ENCODE results near the gene TENM3. TPM values are rescaled to one million over a fixed set of nuclear protein-coding genes. Genes with fewer than 3 reads are reported as not detected.

TENM3 gene
- polyA plus RNA-seq, 1 experiment, result 9.2 TPM

DNA sequence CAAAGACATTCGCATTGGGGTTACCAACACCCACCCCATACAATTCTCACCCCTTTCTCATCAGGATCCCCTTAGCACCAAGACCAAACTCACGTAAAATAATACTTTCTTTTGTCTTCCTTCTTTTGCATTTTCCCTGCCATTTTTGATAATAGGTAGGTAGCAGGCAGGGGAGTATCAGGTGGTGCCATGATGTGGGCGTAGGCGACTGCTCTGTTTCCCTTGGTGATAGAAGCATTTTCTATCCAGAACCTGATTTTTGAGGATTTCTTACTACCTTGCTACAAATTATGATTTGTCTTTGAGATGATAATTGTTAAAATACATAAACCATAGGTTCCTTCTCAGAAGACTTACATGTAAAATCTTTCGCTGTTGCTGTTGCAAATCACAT lies 523.7 kb downstream of the TENM3 start:
- POLR2A ChIA-PET, result no interaction called here
- CTCF ChIA-PET, result no interaction called here

DNA sequence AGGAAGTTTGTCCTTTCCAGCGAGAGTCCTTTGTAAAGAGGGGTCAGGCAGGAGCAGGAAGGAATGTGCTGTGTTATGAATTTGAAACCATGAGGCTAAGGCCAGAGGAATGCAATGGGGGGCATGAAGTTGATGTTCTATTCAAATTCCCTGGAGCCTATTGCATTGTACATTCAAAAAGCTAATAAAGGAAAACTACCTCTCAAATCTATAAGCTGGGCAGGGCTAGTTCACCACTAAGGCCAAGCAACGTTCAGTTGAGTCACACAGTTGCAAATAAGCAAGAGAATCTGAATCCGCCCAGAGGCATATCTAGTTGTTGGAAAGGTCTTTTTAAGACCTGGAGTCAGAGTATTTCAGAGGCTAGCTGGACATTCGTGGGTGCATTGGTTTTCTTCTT lies 525.6 kb downstream of the TENM3 start:
- ChIA-PET CTCF (no interaction called here), POLR2A (no interaction called here)
- no peak for DNase-seq (ENCODE audit: low read depth)

More for the DNA sequence above, 523.7 kb downstream of the TENM3 start:
- DNase-seq (ENCODE audit: low read depth), result no peak
- Histone ChIP-seq H3K36me3 (ENCODE audit: control insufficient read depth, insufficient read depth, low read length) (no peaks in the 10 kb centered on the region), H3K4me3 (ENCODE audit: low read depth, low read length) (no peak overlapping the region), H3K27me3 (ENCODE audit: control insufficient read depth, insufficient read depth, low read length) (no peaks in the 10 kb centered on the region)
- TF ChIP-seq, protein P1, sequence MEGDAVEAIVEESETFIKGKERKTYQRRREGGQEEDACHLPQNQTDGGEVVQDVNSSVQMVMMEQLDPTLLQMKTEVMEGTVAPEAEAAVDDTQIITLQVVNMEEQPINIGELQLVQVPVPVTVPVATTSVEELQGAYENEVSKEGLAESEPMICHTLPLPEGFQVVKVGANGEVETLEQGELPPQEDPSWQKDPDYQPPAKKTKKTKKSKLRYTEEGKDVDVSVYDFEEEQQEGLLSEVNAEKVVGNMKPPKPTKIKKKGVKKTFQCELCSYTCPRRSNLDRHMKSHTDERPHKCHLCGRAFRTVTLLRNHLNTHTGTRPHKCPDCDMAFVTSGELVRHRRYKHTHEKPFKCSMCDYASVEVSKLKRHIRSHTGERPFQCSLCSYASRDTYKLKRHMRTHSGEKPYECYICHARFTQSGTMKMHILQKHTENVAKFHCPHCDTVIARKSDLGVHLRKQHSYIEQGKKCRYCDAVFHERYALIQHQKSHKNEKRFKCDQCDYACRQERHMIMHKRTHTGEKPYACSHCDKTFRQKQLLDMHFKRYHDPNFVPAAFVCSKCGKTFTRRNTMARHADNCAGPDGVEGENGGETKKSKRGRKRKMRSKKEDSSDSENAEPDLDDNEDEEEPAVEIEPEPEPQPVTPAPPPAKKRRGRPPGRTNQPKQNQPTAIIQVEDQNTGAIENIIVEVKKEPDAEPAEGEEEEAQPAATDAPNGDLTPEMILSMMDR (IDR thresholded peaks at IDR 0.05; ENCODE audit: insufficient read depth, low read depth, low read length), result no peak

DNA sequence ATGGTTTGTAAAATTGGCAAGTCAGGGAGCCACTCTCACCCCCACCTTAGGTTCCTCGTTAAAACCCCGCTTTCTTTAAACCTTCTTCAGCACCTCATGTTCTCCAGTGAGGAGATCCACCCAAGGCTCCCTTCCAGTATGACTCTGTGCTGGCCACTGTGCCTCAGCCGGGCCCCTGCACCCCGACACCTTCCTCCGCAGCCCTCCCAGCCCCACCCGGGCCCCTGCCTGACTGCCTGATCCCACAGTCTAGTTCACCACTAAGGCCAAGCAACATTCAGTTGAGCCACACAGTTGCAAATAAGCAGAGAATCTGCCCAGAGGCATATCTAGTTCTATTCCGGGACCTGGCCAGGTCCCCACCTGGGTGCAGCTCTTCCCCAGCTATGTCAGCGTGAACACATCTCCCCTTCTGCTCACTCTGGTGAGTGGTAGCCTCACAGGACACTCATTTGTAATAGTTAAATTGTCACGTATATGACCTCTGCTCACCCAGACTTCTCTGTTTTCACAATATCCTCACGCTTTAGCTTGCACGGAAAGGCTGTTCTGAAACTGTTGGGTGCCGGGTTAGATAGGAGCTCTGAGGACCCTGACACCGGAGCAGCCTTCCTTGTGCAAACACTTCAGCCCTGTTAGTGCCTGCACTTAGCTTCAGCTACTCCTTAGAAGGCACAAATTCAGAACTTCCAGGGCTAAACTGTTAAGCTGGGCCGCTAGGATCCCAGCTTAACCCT lies 527.2 kb downstream of the TENM3 start:
- POLR2A ChIA-PET, result no interaction called here
- TF ChIP-seq, protein P1 (IDR thresholded peaks at IDR 0.05; ENCODE audit: insufficient read depth, low read depth, low read length), result no peak
- CTCF ChIA-PET, result no interaction called here

More for the DNA sequence above, 525.6 kb downstream of the TENM3 start:
- TF ChIP-seq, protein P1 (IDR thresholded peaks at IDR 0.05; ENCODE audit: insufficient read depth, low read depth, low read length), result no peak
- Histone ChIP-seq H3K27me3 (ENCODE audit: control insufficient read depth, insufficient read depth, low read length) (no peaks in the 10 kb centered on the region), H3K36me3 (ENCODE audit: control insufficient read depth, insufficient read depth, low read length) (no peaks in the 10 kb centered on the region), H3K4me3 (ENCODE audit: low read depth, low read length) (no peak overlapping the region)

DNA sequence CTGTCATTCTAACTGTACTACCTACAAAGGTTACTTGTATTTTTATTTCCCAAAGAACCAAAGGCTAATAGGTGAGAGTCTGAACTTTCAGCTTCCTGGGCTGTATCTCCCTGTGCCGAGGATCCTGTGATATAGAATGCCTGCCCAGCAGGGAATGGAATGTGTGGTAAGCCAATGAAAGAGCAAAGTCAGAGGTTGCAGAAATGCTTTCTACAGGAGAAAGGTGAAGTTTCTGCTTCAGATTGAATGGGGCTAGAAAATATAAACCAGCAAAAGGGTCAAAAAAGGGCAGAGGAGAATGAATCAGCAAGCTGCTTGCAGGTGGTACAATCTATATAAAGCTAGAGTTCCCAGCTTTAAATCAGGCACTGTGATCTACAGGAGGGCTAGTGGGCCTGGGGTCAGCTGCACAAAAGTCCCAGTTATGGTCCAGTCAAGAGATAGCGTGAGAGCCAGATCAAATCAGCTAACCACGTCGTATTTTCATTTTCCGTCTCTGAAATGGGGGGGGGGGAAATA lies 527.9 kb downstream of the TENM3 start:
- POLR2A ChIA-PET, result no interaction called here
- Histone ChIP-seq H3K36me3 (ENCODE audit: control insufficient read depth, insufficient read depth, low read length) (no peaks in the 10 kb centered on the region), H3K4me3 (ENCODE audit: low read depth, low read length) (no peak overlapping the region), H3K27me3 (ENCODE audit: control insufficient read depth, insufficient read depth, low read length) (no peaks in the 10 kb centered on the region)
- no peak for DNase-seq (ENCODE audit: low read depth)
- CTCF ChIA-PET, result interaction anchor here (1.2 kb wide), 1 partner anchor 22 kb away, joined by 3 read pairs; no protein-coding TSS in a partner anchor
- TF ChIP-seq, protein P1 (IDR thresholded peaks at IDR 0.05; ENCODE audit: insufficient read depth, low read depth, low read length), result no peak

More for the DNA sequence above, 527.2 kb downstream of the TENM3 start:
- H3K4me3 ChIP-seq (ENCODE audit: low read depth, low read length), result no peak overlapping the region
- no peak for DNase-seq (ENCODE audit: low read depth)
- no peaks in the 10 kb centered on the region for H3K27me3 ChIP-seq (ENCODE audit: control insufficient read depth, insufficient read depth, low read length)
- H3K36me3 ChIP-seq (ENCODE audit: control insufficient read depth, insufficient read depth, low read length), result no peaks in the 10 kb centered on the region

DNA sequence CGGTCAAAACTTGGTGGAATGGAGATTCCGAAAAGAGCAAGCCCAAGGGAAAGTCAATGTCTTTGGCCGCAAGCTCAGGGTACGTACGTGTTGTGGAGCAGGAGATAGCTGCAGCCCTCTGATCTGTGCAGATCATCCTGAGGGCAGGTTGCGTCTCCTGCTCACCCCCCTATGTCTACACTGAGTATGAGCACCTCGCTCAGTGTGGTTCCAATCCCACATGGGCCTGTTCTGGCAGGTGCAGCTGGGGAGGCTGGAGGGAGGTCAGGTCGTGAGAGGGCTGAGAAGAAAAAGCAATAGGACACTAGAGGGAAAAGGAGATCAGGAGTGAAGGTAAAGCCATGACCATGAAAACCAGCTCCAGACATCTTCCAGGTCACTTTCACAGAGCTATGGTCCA lies 531.9 kb downstream of the TENM3 start:
- ChIA-PET CTCF (no interaction called here), POLR2A (no interaction called here)
- no peaks in the 10 kb centered on the region for H3K27me3 ChIP-seq (ENCODE audit: control insufficient read depth, insufficient read depth, low read length)
- DNase-seq (ENCODE audit: low read depth), result no peak
- no peak overlapping the region for H3K4me3 ChIP-seq (ENCODE audit: low read depth, low read length)
- H3K36me3 ChIP-seq (ENCODE audit: control insufficient read depth, insufficient read depth, low read length), result no peaks in the 10 kb centered on the region
- TF ChIP-seq, protein P1 (IDR thresholded peaks at IDR 0.05; ENCODE audit: insufficient read depth, low read depth, low read length), result no peak

Data from BJ (cell line).